Measurements from ENCODE around the gene ARHGEF28.

The ARHGEF28 gene

DNA sequence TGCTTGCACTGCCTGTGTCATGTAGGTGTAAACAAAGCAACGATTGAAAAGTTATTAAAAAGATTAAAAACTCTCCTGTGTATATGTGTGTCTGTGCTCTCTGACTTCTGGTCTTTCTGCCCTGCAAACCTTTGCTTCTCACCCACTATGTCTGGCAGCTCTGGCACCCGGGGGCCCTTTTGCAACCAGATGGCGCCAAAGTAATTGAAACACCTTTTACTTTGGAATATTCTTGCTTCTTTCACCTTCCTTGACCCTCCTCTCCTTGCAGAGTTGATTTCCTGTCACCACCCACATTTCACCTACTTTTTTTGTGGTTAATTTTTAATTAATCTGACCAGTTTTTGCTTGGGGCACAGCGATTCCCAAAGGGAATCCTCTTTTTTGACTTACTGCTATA is 275.5 kb downstream of the ARHGEF28 start:
- DNase-seq (ENCODE audit: low read depth) = no peak

DNA sequence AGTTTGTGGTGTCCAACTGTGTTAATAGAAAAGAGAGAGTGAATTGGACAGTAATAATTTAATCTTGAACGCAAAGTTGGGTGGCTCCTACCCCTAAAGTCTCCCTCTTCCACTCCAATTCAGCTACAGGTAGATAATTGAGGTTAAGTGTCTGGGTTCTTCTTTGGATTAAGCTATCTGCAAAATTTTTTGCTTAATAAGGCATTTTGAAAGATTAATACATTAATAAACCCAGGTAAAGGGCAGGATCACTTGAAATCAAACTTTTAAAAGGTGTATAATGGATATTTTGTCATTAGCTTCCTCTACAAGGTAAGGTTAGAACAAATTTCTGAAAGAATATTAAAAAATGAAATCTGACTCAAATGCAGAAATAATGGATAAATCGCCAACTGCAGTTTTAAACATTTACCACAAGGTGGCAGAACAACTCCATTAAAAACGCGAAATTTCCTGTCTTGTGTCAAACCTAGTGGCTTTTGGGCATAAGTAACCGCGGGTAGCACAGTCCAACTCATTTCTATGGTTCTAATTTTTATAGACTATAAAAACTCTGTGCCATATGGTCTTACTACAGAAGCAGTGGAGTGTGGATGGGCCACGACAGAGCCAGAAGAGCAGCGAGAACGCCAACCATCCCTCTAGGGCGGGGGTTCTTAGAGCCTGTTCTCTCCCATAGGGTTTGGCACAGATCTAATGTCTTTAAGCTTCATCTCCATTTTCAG is 276.5 kb downstream of the ARHGEF28 start:
- peak; percentile 37 for DNase-seq (ENCODE audit: low read depth)
- no peak overlapping the region for H3K4me3 ChIP-seq (ENCODE audit: low read depth, low read length)
- TF ChIP-seq, protein P1, sequence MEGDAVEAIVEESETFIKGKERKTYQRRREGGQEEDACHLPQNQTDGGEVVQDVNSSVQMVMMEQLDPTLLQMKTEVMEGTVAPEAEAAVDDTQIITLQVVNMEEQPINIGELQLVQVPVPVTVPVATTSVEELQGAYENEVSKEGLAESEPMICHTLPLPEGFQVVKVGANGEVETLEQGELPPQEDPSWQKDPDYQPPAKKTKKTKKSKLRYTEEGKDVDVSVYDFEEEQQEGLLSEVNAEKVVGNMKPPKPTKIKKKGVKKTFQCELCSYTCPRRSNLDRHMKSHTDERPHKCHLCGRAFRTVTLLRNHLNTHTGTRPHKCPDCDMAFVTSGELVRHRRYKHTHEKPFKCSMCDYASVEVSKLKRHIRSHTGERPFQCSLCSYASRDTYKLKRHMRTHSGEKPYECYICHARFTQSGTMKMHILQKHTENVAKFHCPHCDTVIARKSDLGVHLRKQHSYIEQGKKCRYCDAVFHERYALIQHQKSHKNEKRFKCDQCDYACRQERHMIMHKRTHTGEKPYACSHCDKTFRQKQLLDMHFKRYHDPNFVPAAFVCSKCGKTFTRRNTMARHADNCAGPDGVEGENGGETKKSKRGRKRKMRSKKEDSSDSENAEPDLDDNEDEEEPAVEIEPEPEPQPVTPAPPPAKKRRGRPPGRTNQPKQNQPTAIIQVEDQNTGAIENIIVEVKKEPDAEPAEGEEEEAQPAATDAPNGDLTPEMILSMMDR (IDR thresholded peaks at IDR 0.05; ENCODE audit: low read depth, low read length, missing control alignments) = peak; percentile 61

More for the DNA sequence above, 275.5 kb downstream of the ARHGEF28 start:
- H3K4me3 ChIP-seq (ENCODE audit: low read depth, low read length) = no peak overlapping the region
- TF ChIP-seq, protein P1 (IDR thresholded peaks at IDR 0.05; ENCODE audit: low read depth, low read length, missing control alignments) = no peak

DNA sequence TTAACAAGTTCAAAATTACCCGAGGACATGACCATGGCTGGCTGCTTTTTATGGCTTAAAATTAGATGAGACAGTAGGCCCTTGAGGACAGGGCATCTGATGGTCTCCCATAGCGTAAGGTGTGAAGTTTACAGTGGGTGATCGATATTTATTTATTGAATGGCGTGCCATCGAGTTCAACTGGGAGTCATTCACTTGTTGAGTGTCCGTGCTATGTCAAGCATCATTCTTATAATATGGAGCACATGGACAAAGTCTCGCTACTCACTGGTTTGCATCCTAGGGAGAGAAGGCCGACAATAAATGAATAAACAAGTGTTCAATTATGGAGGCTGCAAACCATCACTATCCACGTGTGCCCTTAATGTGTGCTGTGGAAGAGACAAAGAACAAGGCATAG is 277.2 kb downstream of the ARHGEF28 start:
- DNase-seq (ENCODE audit: low read depth) = no peak
- H3K4me3 ChIP-seq (ENCODE audit: low read depth, low read length) = no peak overlapping the region
- TF ChIP-seq, protein P1 (IDR thresholded peaks at IDR 0.05; ENCODE audit: low read depth, low read length, missing control alignments) = no peak

DNA sequence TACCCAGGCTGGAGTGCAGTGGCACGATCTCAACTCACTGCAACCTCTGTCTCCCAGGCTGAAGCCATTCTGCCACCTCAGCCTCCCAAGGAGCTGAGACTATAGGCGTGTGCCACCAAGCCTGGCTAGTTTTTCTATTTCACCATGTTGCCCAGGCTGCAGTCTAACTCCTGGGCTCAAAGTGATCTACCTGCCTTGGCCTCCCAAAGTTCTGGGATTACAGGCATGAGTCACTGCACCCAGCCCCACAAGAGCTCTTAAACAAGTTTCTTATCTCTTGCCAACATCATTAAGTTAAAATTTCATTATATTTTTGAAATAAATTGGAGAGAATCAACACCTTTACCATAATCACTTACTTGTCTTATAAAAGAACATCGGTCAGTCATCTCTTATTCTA is 280.3 kb downstream of the ARHGEF28 start:
- H3K4me3 ChIP-seq (ENCODE audit: low read depth, low read length) = no peak overlapping the region
- TF ChIP-seq, protein P1 (IDR thresholded peaks at IDR 0.05; ENCODE audit: low read depth, low read length, missing control alignments) = no peak
- DNase-seq (ENCODE audit: low read depth) = no peak

DNA sequence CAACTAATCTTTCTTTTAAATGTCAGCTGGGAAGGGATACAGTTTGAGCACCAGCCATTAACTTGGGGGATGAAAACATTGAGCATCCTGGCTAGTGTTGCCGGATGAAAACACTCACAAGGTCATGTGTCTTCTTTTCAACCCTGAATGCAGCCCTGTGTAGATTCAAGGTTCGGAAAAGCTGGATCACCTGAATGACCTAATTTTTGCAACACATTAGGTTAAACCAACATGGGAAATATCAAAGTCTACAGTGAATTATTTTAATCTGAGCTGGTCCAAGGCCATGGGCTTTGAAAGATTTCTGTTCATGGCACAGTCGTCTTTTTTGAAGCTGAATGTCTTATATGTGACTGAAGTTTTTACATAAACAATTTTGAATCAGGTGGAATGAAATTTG is 281.2 kb downstream of the ARHGEF28 start:
- H3K4me3 ChIP-seq (ENCODE audit: low read depth, low read length) = no peak overlapping the region
- TF ChIP-seq, protein P1 (IDR thresholded peaks at IDR 0.05; ENCODE audit: low read depth, low read length, missing control alignments) = no peak
- DNase-seq (ENCODE audit: low read depth) = no peak

DNA sequence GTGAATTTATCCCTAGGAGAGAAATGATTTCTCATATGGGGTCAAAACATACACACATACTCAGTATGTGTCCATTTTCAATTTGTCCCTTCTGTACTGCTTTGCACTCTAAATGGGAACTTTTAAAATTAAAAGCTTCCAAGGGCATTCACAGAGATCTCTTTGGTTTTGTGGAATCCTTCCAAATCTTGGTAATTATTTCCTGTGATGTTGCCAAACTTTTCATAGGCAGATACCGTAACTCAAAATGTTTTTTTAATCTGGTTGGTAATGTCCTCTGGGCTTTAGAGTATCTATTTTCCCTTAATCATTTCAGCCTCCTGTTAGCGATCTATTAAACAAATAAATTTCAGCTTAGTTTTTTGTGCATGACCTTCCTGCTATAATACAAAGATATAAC is 282.4 kb downstream of the ARHGEF28 start:
- no peak for DNase-seq (ENCODE audit: low read depth)
- H3K4me3 ChIP-seq (ENCODE audit: low read depth, low read length) = no peak overlapping the region
- TF ChIP-seq, protein P1 (IDR thresholded peaks at IDR 0.05; ENCODE audit: low read depth, low read length, missing control alignments) = no peak

DNA sequence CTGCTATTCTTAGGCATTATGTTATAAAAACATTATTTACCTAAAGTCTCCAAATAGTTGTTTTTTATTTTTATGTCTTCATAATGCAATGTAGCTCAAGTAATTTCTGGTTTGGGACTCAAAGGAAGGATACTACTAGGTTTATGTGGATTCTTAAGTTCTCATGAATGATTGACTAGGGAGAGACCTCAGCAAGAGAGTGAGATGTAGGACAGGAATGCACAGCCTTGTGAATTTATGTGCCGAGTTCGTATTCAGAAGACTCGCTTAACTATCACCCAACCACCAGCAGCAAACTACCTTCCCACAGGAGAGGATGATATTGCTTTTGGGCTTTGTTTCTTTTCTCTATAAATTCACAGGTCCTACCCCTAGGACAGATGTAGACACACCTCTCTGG is 282.9 kb downstream of the ARHGEF28 start:
- DNase-seq (ENCODE audit: low read depth) = no peak
- TF ChIP-seq, protein P1 (IDR thresholded peaks at IDR 0.05; ENCODE audit: low read depth, low read length, missing control alignments) = no peak
- no peak overlapping the region for H3K4me3 ChIP-seq (ENCODE audit: low read depth, low read length)

Data from GM12864 (cell line).